ENCODE results near the gene LRG1. TPM values are rescaled to one million over a fixed set of nuclear protein-coding genes. Genes with fewer than 3 reads are reported as not detected.

The LRG1 gene
- total and polyA plus RNA-seq, 4 donors = 57.8 to 1,122 (median 661) TPM

GRCh38 chr19:4504297-4504701 is 35.5 kb downstream of the LRG1 start:
- no peak overlapping the region for H3K27ac ChIP-seq (ENCODE audit: low read depth in 1 of 2, low read length in 2 of 2)
- no peak overlapping the region for H3K4me3 ChIP-seq (ENCODE audit: low read depth in 1 of 3, low read length in 3 of 3)
- no peaks in the 10 kb centered on the region for H3K9me3 ChIP-seq (ENCODE audit: control insufficient read depth in 4 of 4, low read length in 3 of 4)
- H3K9ac ChIP-seq (ENCODE audit: low read depth in 1 of 2, low read length in 2 of 2) = no peak overlapping the region
- no peak for TF ChIP-seq YY1 (IDR thresholded peaks at IDR 0.05)
- no peak for TF ChIP-seq RAD21 (IDR thresholded peaks at IDR 0.05)
- no peak for TF ChIP-seq TAF1 (conservative IDR thresholded peaks at IDR 0.05)
- DNase-seq (ENCODE audit: low spot score) = no peak
- peaks cover 12 to 74% (median 25%) of the 10 kb centered on the region in 4 donors for H3K36me3 ChIP-seq (ENCODE audit: control insufficient read depth in 4 of 4, insufficient read depth in 3 of 4, low read depth in 1 of 4, low read length in 3 of 4)
- WGBS = 91% methylated on average over 23 of the region's 23 CpGs
- H3K4me1 ChIP-seq (ENCODE audit: control insufficient read depth in 4 of 4, insufficient read depth in 4 of 4, low read length in 3 of 4) = no peaks in the 10 kb centered on the region
- H3K27me3 ChIP-seq (ENCODE audit: control insufficient read depth in 4 of 4, insufficient read depth in 4 of 4, low read length in 3 of 4) = no peaks in the 10 kb centered on the region

GRCh38 chr19:4503825-4504170 is 36.0 kb downstream of the LRG1 start:
- WGBS = 95% methylated on average over 10 of the region's 10 CpGs
- no peak for TF ChIP-seq YY1 (IDR thresholded peaks at IDR 0.05)
- no peak overlapping the region for H3K4me3 ChIP-seq (ENCODE audit: low read depth in 1 of 3, low read length in 3 of 3)
- no peaks in the 10 kb centered on the region for H3K4me1 ChIP-seq (ENCODE audit: control insufficient read depth in 4 of 4, insufficient read depth in 4 of 4, low read length in 3 of 4)
- H3K36me3 ChIP-seq (ENCODE audit: control insufficient read depth in 4 of 4, insufficient read depth in 3 of 4, low read depth in 1 of 4, low read length in 3 of 4) = peaks cover 12 to 74% (median 25%) of the 10 kb centered on the region in 4 donors
- H3K9ac ChIP-seq (ENCODE audit: low read depth in 1 of 2, low read length in 2 of 2) = no peak overlapping the region
- no peak overlapping the region for H3K27ac ChIP-seq (ENCODE audit: low read depth in 1 of 2, low read length in 2 of 2)
- H3K27me3 ChIP-seq (ENCODE audit: control insufficient read depth in 4 of 4, insufficient read depth in 4 of 4, low read length in 3 of 4) = no peaks in the 10 kb centered on the region
- no peaks in the 10 kb centered on the region for H3K9me3 ChIP-seq (ENCODE audit: control insufficient read depth in 4 of 4, low read length in 3 of 4)
- DNase-seq (ENCODE audit: low spot score) = no peak

GRCh38 chr19:4503132-4503824 is 36.6 kb downstream of the LRG1 start:
- no peak overlapping the region for H3K9ac ChIP-seq (ENCODE audit: low read depth in 1 of 2, low read length in 2 of 2)
- TF ChIP-seq FOXA2 (IDR thresholded peaks at IDR 0.05) (no peak), ZBTB33 (IDR thresholded peaks at IDR 0.05) (no peak), SP1 (IDR thresholded peaks at IDR 0.05) (no peak), NR2F2 (IDR thresholded peaks at IDR 0.05) (no peak), ATF3 (IDR thresholded peaks at IDR 0.05) (no peak), RAD21 (IDR thresholded peaks at IDR 0.05) (no peak), YY1 (IDR thresholded peaks at IDR 0.05) (no peak), JUND (IDR thresholded peaks at IDR 0.05) (no peak)
- no peak overlapping the region for H3K27ac ChIP-seq (ENCODE audit: low read depth in 1 of 2, low read length in 2 of 2)
- WGBS = 91% methylated on average over 25 of the region's 25 CpGs
- H3K9me3 ChIP-seq (ENCODE audit: control insufficient read depth in 4 of 4, low read length in 3 of 4) = no peaks in the 10 kb centered on the region
- H3K4me1 ChIP-seq (ENCODE audit: control insufficient read depth in 4 of 4, insufficient read depth in 4 of 4, low read length in 3 of 4) = no peaks in the 10 kb centered on the region
- DNase-seq (ENCODE audit: low spot score) = no peak
- peaks cover 12 to 75% (median 27%) of the 10 kb centered on the region in 4 donors for H3K36me3 ChIP-seq (ENCODE audit: control insufficient read depth in 4 of 4, insufficient read depth in 3 of 4, low read depth in 1 of 4, low read length in 3 of 4)
- H3K4me3 ChIP-seq (ENCODE audit: low read depth in 1 of 3, low read length in 3 of 3) = no peak overlapping the region
- no peaks in the 10 kb centered on the region for H3K27me3 ChIP-seq (ENCODE audit: control insufficient read depth in 4 of 4, insufficient read depth in 4 of 4, low read length in 3 of 4)

GRCh38 chr19:4502282-4503131 is 37.3 kb downstream of the LRG1 start:
- no peak overlapping the region for H3K4me3 ChIP-seq (ENCODE audit: low read depth in 1 of 3, low read length in 3 of 3)
- no peaks in the 10 kb centered on the region for H3K9me3 ChIP-seq (ENCODE audit: control insufficient read depth in 4 of 4, low read length in 3 of 4)
- no peak for TF ChIP-seq CTCF (IDR thresholded peaks at IDR 0.05; ENCODE audit: low read depth, low read length, missing input control)
- TF ChIP-seq JUND (IDR thresholded peaks at IDR 0.05) = no peak
- no peak for TF ChIP-seq EGR1 (IDR thresholded peaks at IDR 0.05; ENCODE audit: low read depth in 2 of 2)
- no peak for TF ChIP-seq HNF4A (conservative IDR thresholded peaks at IDR 0.05)
- TF ChIP-seq TAF1 (conservative IDR thresholded peaks at IDR 0.05) = no peak
- TF ChIP-seq NR2F2 (IDR thresholded peaks at IDR 0.05) = no peak
- no peak for TF ChIP-seq ZBTB33 (IDR thresholded peaks at IDR 0.05)
- TF ChIP-seq SP1 (IDR thresholded peaks at IDR 0.05) = no peak
- no peak for TF ChIP-seq FOXA2 (IDR thresholded peaks at IDR 0.05)
- no peak for TF ChIP-seq GABPA (IDR thresholded peaks at IDR 0.05 in 1 of 2, conservative IDR thresholded peaks at IDR 0.05 in 1 of 2)
- TF ChIP-seq FOXA1 (IDR thresholded peaks at IDR 0.05) = no peak
- TF ChIP-seq HNF4G (IDR thresholded peaks at IDR 0.05) = no peak
- H3K27ac ChIP-seq (ENCODE audit: low read depth in 1 of 2, low read length in 2 of 2) = no peak overlapping the region
- no peaks in the 10 kb centered on the region for H3K4me1 ChIP-seq (ENCODE audit: control insufficient read depth in 4 of 4, insufficient read depth in 4 of 4, low read length in 3 of 4)
- 91% methylated on average over 37 of the region's 37 CpGs for WGBS
- no peaks in the 10 kb centered on the region for H3K27me3 ChIP-seq (ENCODE audit: control insufficient read depth in 4 of 4, insufficient read depth in 4 of 4, low read length in 3 of 4)
- H3K9ac ChIP-seq (ENCODE audit: low read depth in 1 of 2, low read length in 2 of 2) = no peak overlapping the region
- no peak for DNase-seq (ENCODE audit: low spot score)
- peaks cover 12 to 78% (median 28%) of the 10 kb centered on the region in 4 donors for H3K36me3 ChIP-seq (ENCODE audit: control insufficient read depth in 4 of 4, insufficient read depth in 3 of 4, low read depth in 1 of 4, low read length in 3 of 4)
